HepG2 (cell line): ENCODE data around the gene P2RX3.

Experiments used
- CTCF ChIP-seq: sonication (generic); formaldehyde crosslinking; IDR thresholded peaks from 2 replicates; pipeline ENCODE4 v1.5.0; 2020; ENCODE audit warnings: mild to moderate bottlenecking, missing genetic modification reagents, moderate library complexity
- JUN ChIP-seq: sonication (generic); formaldehyde crosslinking; IDR thresholded peaks from 2 replicates; pipeline ENCODE4 v1.4.0; 2020; ENCODE audit warnings: mild to moderate bottlenecking, missing genetic modification reagents
- MED1 ChIP-seq: sonication (generic); formaldehyde crosslinking; IDR thresholded peaks from 2 replicates; pipeline ENCODE4 v1.4.0; 2020; ENCODE audit warnings: missing genetic modification reagents
- NCOA1 ChIP-seq: sonication (generic); formaldehyde crosslinking; IDR thresholded peaks from 2 replicates; pipeline ENCODE4 v1.9.0; 2021; ENCODE audit warnings: missing genetic modification reagents
- POLR2A ChIP-seq, 2 experiments: IDR thresholded peaks; 2 replicates each; pipeline ENCODE4 v1.6.1; 2011; ENCODE audit warnings: low read depth in 2 of 2, low read length in 2 of 2, mild to moderate bottlenecking in 1 of 2, moderate library complexity in 1 of 2; ENCODE audit not compliant: insufficient read depth in 1 of 2
- PRDM15 ChIP-seq: sonication (generic); formaldehyde crosslinking; IDR thresholded peaks from 2 replicates; pipeline ENCODE4 v1.4.0; 2020; ENCODE audit warnings: missing genetic modification reagents
- TCF7L2 ChIP-seq: IDR thresholded peaks from 2 replicates; pipeline ENCODE4 v1.6.1; 2011; ENCODE audit warnings: mild to moderate bottlenecking, low read depth, low read length, moderate library complexity
- ZNF350 ChIP-seq: sonication (generic); formaldehyde crosslinking; IDR thresholded peaks from 2 replicates; pipeline ENCODE4 v1.4.0; 2020; ENCODE audit warnings: mild to moderate bottlenecking, low read depth, missing genetic modification reagents, borderline replicate concordance
- ZNF510 ChIP-seq: sonication (generic); formaldehyde crosslinking; IDR thresholded peaks from 2 replicates; pipeline ENCODE4 v1.4.0; 2020; ENCODE audit warnings: low read depth, mild to moderate bottlenecking, missing genetic modification reagents
- ZNF780A ChIP-seq: sonication (generic); formaldehyde crosslinking; IDR thresholded peaks from 2 replicates; pipeline ENCODE4 v1.8.0; 2022; ENCODE audit warnings: mild to moderate bottlenecking, missing genetic modification reagents, moderate library complexity

GRCh38 chr11:57361926-57362325, 23.8 kb downstream of the P2RX3 start:
- TF ChIP-seq ZNF510 (CRISPR knock-in tag), result no peak
- TF ChIP-seq PRDM15 (CRISPR knock-in tag), result no peak
- TF ChIP-seq JUN, result no peak
- no peak for TF ChIP-seq NCOA1 (CRISPR knock-in tag)
- TF ChIP-seq ZNF350 (CRISPR knock-in tag), result no peak
- no peak for TF ChIP-seq TCF7L2
- TF ChIP-seq CTCF (CRISPR knock-in tag), result no peak
- no peak for TF ChIP-seq POLR2A (IDR thresholded peaks at IDR 0.05; ENCODE audit: insufficient read depth in 1 of 2, low read depth in 2 of 2, low read length in 2 of 2)
- TF ChIP-seq MED1 (CRISPR knock-in tag), result no peak
- no peak for TF ChIP-seq ZNF780A
